DMS153 (cell line): Measurements from ENCODE around the gene CLN3.
"Not testable (repeated sequence)": the region's sequence is repeated elsewhere in the genome, so short reads cannot be mapped to it uniquely, and the experiment has no call there.

ENCODE experiments used
- DNase-seq: peaks from one replicate; lab custom pipeline; 2025; lab: John Stamatoyannopoulos, UW

The CLN3 gene

GRCh38 chr16:28491970-28492474 is at the start of gene CLN3:
TSS of gene CLN3 (minus strand) at chr16:28492074. CDS start at chr16:28491759, 315 bp downstream.
- peak; percentile 89 for DNase-seq

DNA sequence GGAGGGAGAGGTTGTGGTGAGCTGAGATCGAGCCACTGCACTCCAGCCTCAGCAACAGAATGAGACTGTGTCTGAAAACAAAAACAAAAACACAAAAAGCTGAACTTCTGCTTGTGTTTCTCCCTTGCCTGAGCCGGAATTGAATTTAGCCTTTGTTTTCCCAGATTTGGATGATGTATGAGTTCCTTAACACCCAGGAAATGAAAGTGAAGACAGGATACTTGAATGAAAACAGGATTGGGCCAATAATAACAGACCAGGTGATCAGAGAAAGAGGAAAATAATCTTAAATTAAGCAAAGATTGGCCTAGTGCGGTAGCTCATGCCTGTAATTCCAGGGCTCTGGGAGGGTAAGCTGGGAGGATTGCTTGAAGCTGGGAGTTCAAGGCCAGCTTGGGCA is 48.5 kb upstream of the CLN3 start:
- DNase-seq: no peak

- DNase-seq: peak; percentile 65
These were observed 47.1 kb upstream of the CLN3 start, which contains the start of gene NUPR1 for GRCh38 chr16:28538733-28539596. TSS of gene NUPR1 (minus strand) at chr16:28538974. CDS start at chr16:28538907, 67 bp downstream.

GRCh38 chr16:28537964-28538732 is 46.3 kb upstream of the CLN3 start:
- no peak for DNase-seq

GRCh38 chr16:28537076-28537475 is 45.2 kb upstream of the CLN3 start:
- peak; percentile 81 for DNase-seq

DNA sequence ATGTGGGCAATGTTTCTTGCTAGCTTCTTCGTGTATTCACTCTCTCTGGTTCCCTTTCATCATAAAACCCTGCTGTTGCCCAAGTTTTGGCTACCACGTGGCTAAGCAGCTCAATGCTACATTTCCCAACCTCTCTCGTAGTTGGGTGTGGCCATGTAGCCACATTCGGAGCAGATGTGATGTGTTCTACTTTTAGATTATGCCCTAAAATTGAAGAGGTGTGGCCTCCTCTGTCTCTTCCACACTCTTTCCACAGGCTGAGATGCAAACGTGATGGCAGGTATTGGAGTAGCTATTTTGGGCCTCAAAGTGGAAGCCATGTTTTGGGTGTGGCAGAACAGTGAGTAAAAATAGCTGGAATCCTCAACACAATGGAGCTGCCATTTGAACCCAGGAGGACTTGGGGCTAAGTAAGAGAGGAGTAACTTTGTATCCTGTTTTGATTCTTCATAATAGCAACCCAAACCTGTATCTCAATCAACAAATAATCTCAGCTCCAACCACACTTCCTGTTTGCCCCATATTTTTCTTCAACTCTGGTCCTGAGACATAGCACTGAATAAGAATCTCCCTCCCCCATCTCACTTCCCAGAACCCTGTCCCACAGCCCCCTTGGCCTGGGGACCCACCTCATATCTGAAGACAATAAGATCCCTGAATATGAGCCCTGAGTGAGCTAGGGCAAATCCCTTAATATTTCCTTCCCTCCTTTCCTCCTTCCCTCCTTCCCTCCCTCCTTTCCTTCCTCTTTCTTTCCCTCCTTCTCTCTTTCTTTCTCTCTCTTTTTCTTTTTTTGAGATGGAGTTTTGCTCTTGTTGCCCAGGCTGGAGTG is 42.9 kb upstream of the CLN3 start:
- DNase-seq: no peak

DNA sequence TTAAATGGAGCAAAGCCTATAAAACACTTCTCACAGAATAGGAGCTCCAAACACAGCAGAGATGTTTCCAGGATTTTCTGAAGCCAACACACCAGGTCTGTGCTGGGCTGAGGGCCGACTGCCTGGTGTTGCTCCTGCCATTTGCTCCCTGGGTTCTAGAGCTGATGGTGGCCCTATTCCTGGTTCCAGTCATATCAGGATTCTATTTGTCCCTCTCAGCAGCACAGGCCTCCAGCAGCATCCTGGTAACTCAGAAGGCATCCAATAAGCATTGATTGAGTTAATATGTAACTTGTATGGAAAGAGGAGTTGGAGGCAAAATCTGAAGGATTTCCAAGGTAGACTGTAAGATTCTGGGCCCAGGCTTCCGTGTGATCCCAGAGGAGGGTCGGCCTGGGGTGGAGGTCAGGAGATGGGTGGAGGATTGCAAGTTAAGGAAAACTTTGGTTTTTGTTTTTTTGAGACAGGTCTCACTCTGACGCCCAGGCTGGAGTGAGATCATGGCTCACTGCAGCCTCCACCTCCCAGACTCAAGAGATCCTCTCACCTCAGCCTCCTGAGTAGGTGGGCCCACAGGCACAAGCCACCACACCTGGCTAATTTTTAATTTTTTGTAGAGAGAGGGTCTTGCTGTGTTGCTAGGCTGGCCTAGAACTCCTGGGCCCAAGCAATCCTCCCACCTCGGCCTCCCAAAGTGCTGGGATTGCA is 41.2 kb upstream of the CLN3 start:
- no peak for DNase-seq

GRCh38 chr16:28531777-28532744 is 40.2 kb upstream of the CLN3 start:
- DNase-seq: no peak

GRCh38 chr16:28529124-28529523 is 37.2 kb upstream of the CLN3 start:
- no peak for DNase-seq

DNA sequence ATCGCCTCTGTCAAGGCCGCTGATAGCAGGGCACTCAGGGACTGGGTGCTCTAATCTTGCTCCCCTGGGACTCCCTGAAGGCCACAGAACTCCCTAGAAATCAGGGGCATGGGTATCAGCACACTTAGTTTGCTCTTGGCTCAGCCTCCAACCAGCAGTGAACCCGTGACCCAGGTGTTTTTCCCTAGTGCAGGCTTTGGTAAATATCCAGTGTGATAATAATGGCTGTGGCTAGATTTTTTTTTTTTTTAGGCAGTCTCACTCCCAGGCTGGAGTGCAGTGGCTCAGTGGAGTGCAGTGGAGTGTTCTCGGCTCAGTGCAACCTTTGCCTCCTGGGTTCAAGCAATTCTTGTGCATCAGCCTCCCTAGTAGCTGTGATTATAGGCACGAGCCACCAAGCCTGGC is 36.6 kb upstream of the CLN3 start:
- no peak for DNase-seq

DNA sequence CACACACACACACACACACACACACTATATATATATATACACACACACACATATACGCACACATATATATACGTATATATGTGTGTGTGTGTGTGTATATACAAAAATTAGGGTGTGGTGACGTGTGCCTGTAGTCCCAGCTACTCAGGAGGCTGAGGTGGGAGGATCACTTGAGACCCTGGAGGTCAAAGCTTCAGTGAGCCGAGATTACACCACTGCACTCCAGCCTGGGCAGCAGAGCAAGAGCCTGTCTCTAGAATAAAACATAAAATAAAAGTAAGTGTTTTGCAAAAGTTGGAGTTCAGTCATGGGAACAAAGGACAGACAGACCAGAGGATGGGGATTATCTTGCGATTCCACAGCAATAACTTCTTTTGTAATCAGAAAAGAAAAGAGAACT is 36.1 kb upstream of the CLN3 start:
- DNase-seq: no peak

DNA sequence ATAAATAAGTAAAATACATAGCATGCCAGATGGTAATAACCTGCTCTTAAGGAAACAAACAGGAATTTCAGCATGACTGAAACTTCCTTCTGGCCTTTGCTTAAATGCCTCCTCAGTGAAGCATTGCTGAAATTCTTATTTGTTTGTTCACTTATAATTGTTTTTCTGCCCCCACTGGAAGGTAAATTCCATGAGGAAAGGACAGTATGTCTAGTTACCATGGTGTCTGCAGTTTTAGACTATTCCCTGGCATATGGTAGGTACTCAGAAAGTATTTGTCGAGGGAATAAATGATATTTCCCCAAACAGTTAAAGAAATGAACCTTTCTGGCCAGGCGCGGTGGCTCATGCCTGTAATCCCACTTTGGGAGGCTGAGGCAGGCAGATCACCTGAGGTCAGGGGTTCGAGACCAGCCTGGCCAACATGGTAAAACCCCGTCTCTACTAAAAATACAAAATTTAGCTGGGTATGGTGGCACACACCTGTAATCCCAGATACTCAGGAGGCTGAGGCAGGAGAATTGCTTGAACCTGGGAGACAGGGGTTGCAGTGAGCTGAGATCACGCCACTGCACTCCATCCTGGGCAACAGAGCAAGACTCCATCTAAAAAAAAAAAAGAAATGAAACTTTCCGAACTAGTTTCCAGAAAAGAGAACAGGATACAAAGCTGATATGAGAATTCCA is 35.4 kb upstream of the CLN3 start:
- not testable (repeated sequence) for DNase-seq

- no peak for DNase-seq
These were observed 34.6 kb upstream of the CLN3 start for GRCh38 chr16:28526201-28527099.

- no peak for DNase-seq
These were observed 32.9 kb upstream of the CLN3 start for GRCh38 chr16:28524681-28525171.

DNA sequence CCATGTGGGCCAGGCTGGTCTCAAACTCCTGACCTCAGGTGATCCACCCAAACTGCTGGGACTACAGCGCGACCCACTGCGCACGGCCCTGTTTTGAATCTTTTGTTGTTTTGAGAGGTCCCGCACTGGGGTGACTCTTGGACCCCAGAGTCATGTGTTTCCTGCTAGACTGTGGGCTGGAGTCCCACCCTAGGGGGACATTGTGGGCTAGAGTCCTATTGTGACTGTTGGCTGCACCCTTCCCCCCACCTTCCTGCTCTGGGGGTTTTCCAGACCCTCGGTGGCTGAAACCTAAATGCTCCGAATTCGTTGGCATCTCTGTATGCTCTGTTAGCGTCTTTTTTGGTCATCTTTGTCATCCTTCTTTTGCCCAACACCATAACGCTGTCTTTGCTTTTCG is 30.9 kb upstream of the CLN3 start:
- no peak for DNase-seq

DNA sequence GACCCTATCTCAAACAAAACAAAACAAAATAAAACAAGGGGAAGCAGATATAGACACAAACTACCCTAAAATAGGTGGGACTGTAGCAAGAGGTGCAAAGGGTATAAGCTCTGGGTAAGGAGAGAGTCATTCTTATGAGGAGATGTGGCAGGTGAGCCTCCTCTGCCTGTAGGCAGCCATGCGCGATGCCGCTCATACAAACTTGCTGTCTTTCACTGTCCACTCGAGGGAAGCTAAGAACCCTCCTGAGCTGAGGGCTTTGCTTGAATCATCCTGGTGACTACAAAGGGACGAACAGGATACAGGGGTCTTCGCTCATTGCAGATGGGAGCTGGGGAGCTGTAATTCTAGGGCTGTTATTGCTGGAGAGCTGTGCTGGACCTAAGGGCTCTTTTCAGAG is 29.6 kb upstream of the CLN3 start:
- no peak for DNase-seq

GRCh38 chr16:28520672-28521071 is 28.8 kb upstream of the CLN3 start:
- no peak for DNase-seq

DNA sequence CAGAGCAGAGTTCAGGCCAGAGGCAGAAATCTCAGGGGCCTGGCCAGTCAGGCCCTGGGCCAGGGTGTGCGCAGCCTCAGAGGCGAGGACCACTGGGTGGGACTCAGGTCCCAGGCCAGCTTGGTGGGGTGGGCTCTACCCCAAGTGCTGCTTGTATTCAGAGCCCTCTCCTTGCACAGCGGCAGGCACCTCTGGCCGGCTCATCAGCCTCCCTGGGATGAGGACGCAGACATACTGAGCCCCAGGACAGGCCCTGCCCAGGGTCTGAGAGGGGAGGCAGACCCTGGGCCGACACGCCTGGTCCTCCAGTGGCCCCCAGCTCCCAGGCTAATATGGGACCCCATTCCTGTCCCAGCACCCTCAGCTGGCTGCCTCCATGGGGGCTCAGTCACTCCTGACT is 22.4 kb upstream of the CLN3 start:
- DNase-seq: no peak
